Ishikawa (cell line): ENCODE measurements around the gene MATN1.

Source experiments
- CEBPB ChIP-seq: IDR thresholded peaks from 2 replicates; pipeline ENCODE4 v1.6.1; 2012
- CREB1 ChIP-seq: IDR thresholded peaks from 2 replicates; pipeline ENCODE4 v1.6.1; 2012; ENCODE audit warnings: low read depth
- EGR1 ChIP-seq: IDR thresholded peaks from 2 replicates; pipeline ENCODE4 v1.6.1; 2012
- EP300 ChIP-seq: IDR thresholded peaks from 2 replicates; pipeline ENCODE4 v1.6.1; 2012; ENCODE audit warnings: borderline replicate concordance
- FOXM1 ChIP-seq: IDR thresholded peaks from 2 replicates; pipeline ENCODE4 v1.6.1; 2012; ENCODE audit warnings: low read depth, borderline replicate concordance
- NFIC ChIP-seq: IDR thresholded peaks from 2 replicates; pipeline ENCODE4 v1.6.1; 2012
- RAD21 ChIP-seq: IDR thresholded peaks from 2 replicates; pipeline ENCODE4 v1.6.1; 2012; ENCODE audit warnings: low read depth
- TAF1 ChIP-seq: IDR thresholded peaks from 2 replicates; pipeline ENCODE4 v1.6.1; 2012; ENCODE audit warnings: low read depth, mild to moderate bottlenecking
- TCF12 ChIP-seq: IDR thresholded peaks from 2 replicates; pipeline ENCODE4 v1.6.1; 2012; ENCODE audit warnings: low read depth
- TEAD4 ChIP-seq: IDR thresholded peaks from 2 replicates; pipeline ENCODE4 v1.6.1; 2012
- YY1 ChIP-seq: IDR thresholded peaks from 2 replicates; pipeline ENCODE4 v1.6.1; 2012; ENCODE audit warnings: low read depth
- ZBTB7A ChIP-seq: IDR thresholded peaks from 2 replicates; pipeline ENCODE4 v1.6.1; 2012; ENCODE audit warnings: low read depth
- TF ChIP-seq, protein P1 (sequence below): IDR thresholded peaks from 2 replicates; pipeline ENCODE4 v1.6.1; 2012; ENCODE audit warnings: low read depth, mild to moderate bottlenecking
- TF ChIP-seq, protein P2 (sequence below): IDR thresholded peaks from 2 replicates; pipeline ENCODE4 v1.6.1; 2012
- TF ChIP-seq, protein P3 (sequence below): IDR thresholded peaks from 2 replicates; pipeline ENCODE4 v1.6.1; 2012

The MATN1 gene

GRCh38 chr1:30756545-30757351 lies 33.4 kb upstream of the MATN1 start:
- TF ChIP-seq, protein P1, sequence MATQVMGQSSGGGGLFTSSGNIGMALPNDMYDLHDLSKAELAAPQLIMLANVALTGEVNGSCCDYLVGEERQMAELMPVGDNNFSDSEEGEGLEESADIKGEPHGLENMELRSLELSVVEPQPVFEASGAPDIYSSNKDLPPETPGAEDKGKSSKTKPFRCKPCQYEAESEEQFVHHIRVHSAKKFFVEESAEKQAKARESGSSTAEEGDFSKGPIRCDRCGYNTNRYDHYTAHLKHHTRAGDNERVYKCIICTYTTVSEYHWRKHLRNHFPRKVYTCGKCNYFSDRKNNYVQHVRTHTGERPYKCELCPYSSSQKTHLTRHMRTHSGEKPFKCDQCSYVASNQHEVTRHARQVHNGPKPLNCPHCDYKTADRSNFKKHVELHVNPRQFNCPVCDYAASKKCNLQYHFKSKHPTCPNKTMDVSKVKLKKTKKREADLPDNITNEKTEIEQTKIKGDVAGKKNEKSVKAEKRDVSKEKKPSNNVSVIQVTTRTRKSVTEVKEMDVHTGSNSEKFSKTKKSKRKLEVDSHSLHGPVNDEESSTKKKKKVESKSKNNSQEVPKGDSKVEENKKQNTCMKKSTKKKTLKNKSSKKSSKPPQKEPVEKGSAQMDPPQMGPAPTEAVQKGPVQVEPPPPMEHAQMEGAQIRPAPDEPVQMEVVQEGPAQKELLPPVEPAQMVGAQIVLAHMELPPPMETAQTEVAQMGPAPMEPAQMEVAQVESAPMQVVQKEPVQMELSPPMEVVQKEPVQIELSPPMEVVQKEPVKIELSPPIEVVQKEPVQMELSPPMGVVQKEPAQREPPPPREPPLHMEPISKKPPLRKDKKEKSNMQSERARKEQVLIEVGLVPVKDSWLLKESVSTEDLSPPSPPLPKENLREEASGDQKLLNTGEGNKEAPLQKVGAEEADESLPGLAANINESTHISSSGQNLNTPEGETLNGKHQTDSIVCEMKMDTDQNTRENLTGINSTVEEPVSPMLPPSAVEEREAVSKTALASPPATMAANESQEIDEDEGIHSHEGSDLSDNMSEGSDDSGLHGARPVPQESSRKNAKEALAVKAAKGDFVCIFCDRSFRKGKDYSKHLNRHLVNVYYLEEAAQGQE = no peak
- TF ChIP-seq CREB1 (no peak), RAD21 (no peak), CEBPB (no peak), YY1 (no peak), NFIC (no peak), EP300 (no peak), FOXM1 (no peak), ZBTB7A (no peak), TEAD4 (no peak), TAF1 (no peak), TCF12 (no peak), EGR1 (no peak)
- TF ChIP-seq, protein P2, sequence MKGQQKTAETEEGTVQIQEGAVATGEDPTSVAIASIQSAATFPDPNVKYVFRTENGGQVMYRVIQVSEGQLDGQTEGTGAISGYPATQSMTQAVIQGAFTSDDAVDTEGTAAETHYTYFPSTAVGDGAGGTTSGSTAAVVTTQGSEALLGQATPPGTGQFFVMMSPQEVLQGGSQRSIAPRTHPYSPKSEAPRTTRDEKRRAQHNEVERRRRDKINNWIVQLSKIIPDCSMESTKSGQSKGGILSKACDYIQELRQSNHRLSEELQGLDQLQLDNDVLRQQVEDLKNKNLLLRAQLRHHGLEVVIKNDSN = no peak
- TF ChIP-seq, protein P3, sequence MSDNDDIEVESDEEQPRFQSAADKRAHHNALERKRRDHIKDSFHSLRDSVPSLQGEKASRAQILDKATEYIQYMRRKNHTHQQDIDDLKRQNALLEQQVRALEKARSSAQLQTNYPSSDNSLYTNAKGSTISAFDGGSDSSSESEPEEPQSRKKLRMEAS = no peak

DNA sequence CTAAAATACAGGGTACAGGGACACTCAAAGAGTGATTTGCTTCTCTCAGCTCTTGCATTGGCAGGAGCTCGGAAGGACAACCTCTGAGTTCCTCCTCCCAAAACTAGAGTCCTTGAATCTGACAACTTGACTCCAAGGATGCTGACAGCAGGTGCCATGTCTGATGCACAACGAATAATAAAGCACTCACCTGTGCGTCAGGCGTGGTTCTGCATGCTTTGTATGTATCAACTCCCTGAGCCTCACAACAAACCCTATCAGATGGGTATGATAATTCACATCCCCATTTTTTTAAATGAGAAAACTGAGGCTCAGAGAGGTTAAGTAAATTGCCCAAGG lies 32.8 kb upstream of the MATN1 start:
- TF ChIP-seq YY1 (no peak), TEAD4 (no peak), TCF12 (no peak), CEBPB (no peak)
- TF ChIP-seq, protein P3 = no peak
- TF ChIP-seq, protein P2 = no peak

DNA sequence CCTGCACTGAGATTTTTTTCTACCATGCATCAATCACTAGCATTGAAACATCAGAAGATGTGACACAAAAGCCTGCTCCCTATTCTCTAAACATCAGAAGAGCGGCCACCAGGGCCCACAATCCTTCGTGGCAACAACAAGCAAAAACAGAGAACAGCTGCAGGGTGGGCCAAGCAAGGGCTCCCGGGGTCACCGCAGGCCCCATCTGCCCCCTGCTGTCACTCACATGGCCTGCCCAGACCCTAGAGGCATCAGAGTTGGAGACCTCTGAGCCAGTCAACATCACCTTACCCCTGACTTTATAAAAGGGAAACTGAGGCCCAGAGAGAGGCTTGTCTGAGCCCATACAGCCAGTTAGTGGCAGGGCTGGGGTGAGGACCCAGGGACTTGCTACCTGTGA lies 32.4 kb upstream of the MATN1 start:
- TF ChIP-seq CREB1 (no peak), TEAD4 (no peak), EGR1 (no peak), FOXM1 (no peak), TCF12 (no peak), TAF1 (no peak), NFIC (no peak), EP300 (no peak), RAD21 (no peak), CEBPB (no peak), ZBTB7A (no peak), YY1 (no peak)
- TF ChIP-seq, protein P3 = no peak
- TF ChIP-seq, protein P2 = no peak
- TF ChIP-seq, protein P1 = no peak

DNA sequence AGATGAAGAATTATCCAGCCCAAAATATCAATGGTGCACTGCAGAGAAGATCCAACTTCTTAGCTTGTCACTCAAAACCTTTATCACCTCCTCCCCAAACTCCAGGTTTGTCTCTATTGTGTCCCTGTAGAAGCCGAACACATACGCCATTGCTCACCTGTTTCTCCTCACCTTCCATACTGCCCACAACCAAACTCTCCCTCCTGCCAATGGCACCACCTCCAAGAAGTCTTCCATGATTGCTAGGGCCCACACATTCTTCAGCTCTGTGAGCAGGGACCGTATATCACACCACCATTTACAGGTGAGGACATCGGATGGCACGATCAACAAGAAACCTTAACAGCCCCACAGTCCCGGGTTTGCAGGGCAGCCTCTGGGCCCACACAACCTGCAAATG lies 31.9 kb upstream of the MATN1 start:
- TF ChIP-seq NFIC = no peak
- no peak for TF ChIP-seq TAF1
- no peak for TF ChIP-seq ZBTB7A
- TF ChIP-seq TEAD4 = no peak
- TF ChIP-seq CREB1 = no peak
- TF ChIP-seq, protein P1 = no peak
- TF ChIP-seq, protein P2 = no peak
- no peak for TF ChIP-seq CEBPB
